GM12874 (cell line): ENCODE measurements around the gene RICTOR.

Source experiments
- CTCF ChIP-seq: IDR thresholded peaks from 2 replicates; pipeline ENCODE4 v1.5.1; 2011; ENCODE audit warnings: low read depth, mild to moderate bottlenecking, control low read depth, low read length, moderate library complexity; ENCODE audit not compliant: insufficient read depth

Gene RICTOR

DNA sequence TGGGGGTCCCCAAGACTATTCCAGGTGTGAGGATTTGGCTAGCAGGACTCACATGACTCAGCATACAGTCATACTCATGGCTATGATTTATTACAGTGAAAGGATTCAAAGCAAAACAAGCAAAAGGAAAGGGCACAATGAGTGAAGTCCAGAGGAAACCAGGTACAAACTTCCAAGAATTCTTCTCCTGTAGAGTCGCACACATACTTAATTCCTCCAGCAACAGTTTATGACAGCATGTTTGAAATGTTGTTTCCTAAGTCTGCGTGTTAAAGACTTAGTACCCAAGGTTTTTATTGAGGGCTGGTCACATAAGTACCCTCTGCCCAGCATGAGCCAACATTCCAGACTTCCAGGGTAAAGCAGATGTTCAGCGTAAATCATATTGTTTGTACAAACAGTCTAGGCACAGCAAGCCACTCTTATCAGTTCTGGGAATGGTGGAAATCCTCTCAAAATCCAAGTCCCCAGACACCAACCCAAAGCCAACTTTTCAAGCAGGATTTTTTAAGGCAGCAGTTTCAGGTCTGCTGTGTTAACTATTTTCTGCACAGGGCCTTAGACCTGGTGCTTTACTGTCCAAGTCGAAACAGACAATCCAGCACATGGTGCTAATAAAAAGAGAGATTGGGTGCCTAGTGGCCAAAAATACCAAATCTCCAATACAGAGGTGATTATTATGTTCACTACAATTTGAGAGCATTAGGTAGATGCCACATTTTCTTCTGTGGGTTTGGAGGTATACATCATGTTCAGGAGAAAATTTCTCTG, 18.6 kb upstream of the RICTOR start:
- no peak for TF ChIP-seq CTCF

DNA sequence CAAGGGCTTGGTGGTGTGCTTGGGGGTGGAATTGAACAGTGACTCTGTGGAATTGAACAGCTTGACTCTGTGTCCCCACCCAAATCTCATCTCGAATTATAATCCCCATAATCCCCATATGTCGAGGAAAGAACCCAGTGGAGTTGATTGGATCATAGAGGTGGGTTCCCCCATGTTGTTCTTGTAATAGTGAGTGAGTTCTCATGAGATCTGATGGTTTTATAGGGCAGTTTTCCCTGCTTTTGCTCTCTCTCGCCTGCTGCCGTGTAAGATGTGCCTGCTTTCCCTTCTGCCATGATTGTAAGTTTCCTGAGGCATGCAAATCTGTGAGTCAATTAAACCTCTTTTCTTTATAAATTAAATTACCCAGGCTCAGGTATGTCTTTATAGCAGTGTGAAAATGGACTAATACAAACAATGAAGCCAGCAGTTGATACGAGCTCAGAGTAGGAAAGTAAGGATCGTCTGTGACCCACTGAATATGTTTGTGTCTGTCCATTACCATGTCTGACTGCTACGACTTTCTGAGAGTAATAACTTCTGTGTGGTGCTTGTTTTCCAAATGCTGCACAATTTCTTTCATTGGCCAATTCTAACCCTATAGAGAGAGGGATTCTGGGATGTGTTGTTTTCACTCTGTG, 17.9 kb upstream of the RICTOR start:
- TF ChIP-seq CTCF: no peak

DNA sequence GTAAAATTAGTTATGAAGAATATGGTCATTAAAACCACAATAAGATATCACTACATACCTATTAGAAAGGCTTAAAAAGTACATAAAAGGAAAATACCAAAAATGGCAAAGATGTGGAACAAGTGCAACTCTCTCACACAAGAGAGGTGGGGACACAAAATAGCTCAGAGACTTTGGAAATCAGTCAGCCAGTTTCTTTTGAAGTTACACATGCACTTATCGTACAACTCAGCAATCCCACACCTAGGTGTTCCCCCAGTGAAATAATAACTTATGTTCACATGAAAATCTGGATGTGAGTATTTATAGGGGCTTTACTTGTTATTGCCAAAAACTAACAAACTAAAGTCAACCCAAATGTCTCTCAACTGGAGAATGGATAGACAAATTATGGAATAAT, 9.8 kb upstream of the RICTOR start:
- no peak for TF ChIP-seq CTCF

- no peak for TF ChIP-seq CTCF
Measured at GRCh38 chr5:39082995-39083394, 8.8 kb upstream of the RICTOR start.

DNA sequence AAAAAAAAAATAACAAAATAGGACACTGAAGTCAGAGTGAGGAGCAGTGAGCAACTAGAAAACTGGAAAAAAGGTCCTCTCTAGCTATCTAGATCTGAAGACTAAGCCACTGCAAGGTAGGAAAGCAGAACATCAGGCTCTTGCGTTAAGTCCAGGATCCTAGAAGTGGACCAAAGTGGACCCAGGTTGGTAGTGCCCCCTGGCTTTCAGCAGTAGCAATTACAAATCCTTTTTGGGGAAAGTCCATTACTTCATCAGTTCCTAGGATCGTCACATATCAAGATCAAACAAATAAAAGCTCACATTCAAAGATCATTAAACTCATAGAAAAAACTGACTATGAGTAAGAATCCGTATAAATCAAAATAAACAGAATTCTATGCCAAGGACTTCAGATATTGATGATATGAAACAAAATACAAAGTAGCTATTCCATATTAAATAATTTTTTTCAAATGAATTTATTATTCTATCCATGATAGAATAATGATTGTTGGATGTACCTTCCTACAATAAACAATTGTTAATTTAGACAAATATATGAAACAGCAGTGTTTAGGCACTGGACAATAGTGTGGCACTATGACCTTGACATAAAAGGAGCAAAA, 6.5 kb upstream of the RICTOR start:
- peak; percentile 73 for TF ChIP-seq CTCF

DNA sequence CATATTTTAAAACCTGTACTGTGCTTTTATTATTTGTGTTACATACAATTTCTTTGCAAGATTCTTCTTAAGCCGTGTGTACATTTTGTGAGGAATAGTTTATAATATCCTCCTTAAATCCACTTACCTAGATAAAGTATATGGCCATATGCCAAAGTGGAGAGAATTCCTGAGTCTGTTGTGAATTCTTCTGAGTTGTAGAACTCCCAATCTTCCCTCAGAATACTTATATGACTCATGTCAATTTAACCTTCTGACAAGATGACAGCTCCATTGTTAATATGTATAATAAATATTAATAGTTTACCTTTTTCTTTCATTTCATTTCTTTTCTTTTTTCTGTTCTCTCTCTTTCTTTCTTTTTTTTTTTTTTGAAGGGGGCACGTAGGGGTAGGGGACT, 6.0 kb upstream of the RICTOR start:
- no peak for TF ChIP-seq CTCF

GRCh38 chr5:39079147-39079546, 4.9 kb upstream of the RICTOR start:
- TF ChIP-seq CTCF: no peak
